Measurements from ENCODE around the gene PDSS2. TPM values are rescaled to one million over a fixed set of nuclear protein-coding genes. Genes with fewer than 3 reads are reported as not detected.
"Not testable (repeated sequence)": the region's sequence is repeated elsewhere in the genome, so short reads cannot be mapped to it uniquely, and the experiment has no call there.

The PDSS2 gene
- total RNA-seq, 2 experiments from 2014 or later = 12.6 to 14.9 TPM

DNA sequence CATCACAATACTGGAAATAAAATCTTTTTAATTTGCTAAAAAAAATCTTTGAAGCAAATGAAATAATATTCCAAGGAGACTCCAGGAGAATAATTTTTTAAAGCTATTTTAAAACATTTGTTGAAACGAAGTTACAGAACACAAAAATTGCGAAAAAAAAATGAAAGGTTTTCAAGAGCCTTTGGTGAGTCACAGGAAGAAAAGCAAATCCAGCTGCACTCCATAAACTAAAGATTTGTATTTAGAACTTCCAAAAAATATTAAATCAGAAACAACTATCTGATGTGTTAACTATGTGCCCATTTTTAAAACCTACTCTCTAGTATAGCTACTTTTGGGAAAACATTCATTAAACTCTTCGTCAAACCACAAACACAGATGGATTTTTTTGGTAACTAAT is 23.6 kb downstream of the PDSS2 start:
- POLR2A ChIA-PET = interaction anchor here (0.6 kb wide), 1 partner anchor 523 kb away, joined by 3 read pairs; no protein-coding TSS in a partner anchor
- CTCF ChIA-PET = no interaction called here

DNA sequence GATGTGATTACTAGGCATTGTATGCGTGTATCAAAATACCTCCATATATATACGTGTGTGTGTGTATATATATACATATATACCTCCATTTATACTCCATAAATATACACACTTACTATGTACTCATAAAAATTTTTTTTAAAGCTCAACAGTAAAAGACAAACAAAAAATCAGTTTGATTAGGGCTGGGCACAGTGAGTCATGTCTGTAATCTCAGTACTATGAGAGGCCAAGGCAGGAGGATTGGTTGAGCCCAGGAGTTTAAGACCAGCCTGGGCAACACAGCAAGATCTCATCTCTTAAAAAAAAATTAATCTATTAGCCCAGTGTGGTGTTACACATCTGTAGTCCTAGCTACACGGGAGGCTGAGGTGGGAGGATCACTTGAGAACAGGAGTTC is 24.6 kb downstream of the PDSS2 start:
- CTCF ChIA-PET = no interaction called here
- POLR2A ChIA-PET = no interaction called here

GRCh38 chr6:107425951-107426350 is 33.4 kb downstream of the PDSS2 start:
- CTCF ChIA-PET, POLR2A ChIA-PET: not testable (repeated sequence)

- ChIA-PET POLR2A (interaction anchor here (0.7 kb wide), 1 partner anchor 154 kb away, joined by 3 read pairs; no protein-coding TSS in a partner anchor), CTCF (interaction anchor here (0.7 kb wide), 1 partner anchor 438 kb away, joined by 3 read pairs; no protein-coding TSS in a partner anchor)
These were observed 35.8 kb downstream of the PDSS2 start for GRCh38 chr6:107423474-107423990.

DNA sequence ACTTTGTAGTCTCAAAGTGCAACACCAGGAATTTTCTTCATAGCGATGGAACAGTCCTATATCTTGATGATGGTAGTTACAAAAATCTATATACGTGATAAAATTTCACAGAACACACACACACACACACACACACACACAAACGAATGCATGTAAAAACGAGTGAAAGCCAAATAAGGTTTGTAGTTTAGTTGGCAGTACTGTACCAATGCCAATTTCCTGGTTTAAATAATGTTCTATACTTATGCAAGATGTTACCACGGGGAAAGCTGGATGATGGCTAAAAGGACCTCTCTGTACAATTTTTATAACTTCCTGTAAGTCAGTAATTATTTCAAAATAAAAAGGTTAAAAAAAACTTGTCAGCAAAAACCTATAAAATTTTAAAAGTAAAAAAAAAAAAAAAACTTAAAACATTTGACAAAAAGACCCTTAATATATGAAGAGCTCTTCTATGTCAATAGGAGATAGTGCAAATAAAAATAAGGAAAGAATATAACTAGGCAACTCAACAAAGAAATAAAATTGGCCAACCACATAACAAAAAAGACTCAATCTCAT is 37.6 kb downstream of the PDSS2 start:
- POLR2A ChIA-PET = no interaction called here
- CTCF ChIA-PET = no interaction called here

DNA sequence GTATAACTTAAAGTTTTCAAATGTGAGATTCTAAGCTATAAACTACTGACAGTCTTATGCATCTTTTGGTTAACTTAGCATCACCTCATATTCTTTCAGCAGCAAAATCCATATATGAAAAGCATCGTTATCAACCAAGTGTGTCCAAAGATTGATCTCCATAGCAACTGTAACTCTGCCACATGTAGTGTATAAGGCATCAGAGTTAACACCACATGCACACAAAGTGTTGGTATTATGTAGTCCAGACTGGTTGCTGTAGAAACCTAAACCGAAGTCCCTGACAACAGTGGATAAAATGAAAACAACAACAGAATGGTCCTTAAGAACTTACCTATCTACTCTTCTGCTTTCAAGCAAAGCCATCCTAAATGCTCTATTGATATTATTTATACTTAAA is 39.6 kb downstream of the PDSS2 start:
- CTCF ChIA-PET = no interaction called here
- POLR2A ChIA-PET = no interaction called here

- ChIA-PET CTCF (no interaction called here), POLR2A (no interaction called here)
These were observed 41.2 kb downstream of the PDSS2 start for GRCh38 chr6:107418118-107418517.

- ChIA-PET POLR2A (no interaction called here), CTCF (no interaction called here)
These were observed 43.2 kb downstream of the PDSS2 start for GRCh38 chr6:107416145-107416544.

GRCh38 chr6:107413966-107414645 is 45.3 kb downstream of the PDSS2 start:
- CTCF ChIA-PET = no interaction called here
- POLR2A ChIA-PET = no interaction called here

- ChIA-PET CTCF (no interaction called here), POLR2A (no interaction called here)
These were observed 48.2 kb downstream of the PDSS2 start for GRCh38 chr6:107411161-107411560.

DNA sequence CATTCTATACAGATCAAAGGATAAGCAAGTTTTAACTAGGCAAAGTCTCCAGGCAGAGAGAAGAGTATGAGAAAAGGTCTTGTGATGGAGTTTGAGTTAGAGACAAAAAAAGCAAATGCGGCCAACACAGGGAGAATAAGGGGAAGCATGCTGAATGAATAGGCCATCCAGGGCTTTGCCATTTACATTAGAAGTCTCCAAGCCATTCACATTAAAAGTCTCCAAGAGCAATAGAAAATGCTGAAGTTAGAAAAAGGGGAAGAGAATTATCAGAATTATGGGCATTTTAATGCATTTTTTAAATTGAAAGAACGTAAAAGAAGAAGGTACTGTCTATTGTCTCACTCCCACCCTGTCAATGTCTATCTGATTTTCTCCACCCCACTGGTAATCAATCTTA is 49.4 kb downstream of the PDSS2 start:
- CTCF ChIA-PET = no interaction called here
- POLR2A ChIA-PET = no interaction called here

- POLR2A ChIA-PET = no interaction called here
- CTCF ChIA-PET = interaction anchor here (1.5 kb wide), 1 partner anchor 248 kb away, joined by 3 read pairs; no protein-coding TSS in a partner anchor
These were observed 50.6 kb downstream of the PDSS2 start for GRCh38 chr6:107408714-107409113.

- POLR2A ChIA-PET = no interaction called here
- CTCF ChIA-PET = no interaction called here
These were observed 54.4 kb downstream of the PDSS2 start for GRCh38 chr6:107405002-107405401.

DNA sequence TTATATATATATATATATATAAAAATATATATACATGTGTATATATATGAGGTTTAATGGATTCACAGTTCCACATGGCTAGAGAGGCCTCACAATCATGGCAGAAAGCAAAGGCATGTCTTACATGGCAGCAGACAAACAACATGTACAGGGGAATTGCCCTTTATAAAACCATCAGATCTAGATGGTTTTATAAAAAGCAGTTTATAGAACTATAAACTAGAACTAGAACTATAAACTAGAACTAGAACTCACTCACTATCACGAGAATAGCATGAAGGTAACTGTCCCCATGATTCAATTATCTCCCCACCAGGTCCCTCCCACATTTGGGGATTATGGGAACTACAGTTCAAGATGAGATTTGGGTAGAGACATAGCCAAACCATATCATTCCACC is 56.8 kb downstream of the PDSS2 start:
- ChIA-PET POLR2A (no interaction called here), CTCF (no interaction called here)

DNA sequence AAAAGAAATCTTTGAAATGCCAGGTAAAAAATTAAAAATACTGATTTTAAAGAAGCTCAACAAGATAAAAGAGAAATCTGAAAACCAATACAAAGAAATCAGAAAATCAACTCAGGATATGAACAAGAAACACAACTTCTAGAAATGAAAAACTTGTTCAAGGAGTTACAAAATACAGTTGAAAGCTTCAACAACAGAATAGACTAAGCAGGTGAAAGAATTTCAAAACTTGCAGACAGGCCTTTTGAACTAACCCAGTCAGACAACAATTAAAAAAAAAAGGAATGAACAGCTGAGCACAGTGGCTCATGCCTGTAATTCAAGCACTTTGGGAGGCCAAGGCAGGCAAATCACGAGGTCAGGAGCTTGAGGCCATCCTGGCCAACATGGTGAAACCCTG is 57.8 kb downstream of the PDSS2 start:
- POLR2A ChIA-PET = no interaction called here
- CTCF ChIA-PET = no interaction called here

DNA sequence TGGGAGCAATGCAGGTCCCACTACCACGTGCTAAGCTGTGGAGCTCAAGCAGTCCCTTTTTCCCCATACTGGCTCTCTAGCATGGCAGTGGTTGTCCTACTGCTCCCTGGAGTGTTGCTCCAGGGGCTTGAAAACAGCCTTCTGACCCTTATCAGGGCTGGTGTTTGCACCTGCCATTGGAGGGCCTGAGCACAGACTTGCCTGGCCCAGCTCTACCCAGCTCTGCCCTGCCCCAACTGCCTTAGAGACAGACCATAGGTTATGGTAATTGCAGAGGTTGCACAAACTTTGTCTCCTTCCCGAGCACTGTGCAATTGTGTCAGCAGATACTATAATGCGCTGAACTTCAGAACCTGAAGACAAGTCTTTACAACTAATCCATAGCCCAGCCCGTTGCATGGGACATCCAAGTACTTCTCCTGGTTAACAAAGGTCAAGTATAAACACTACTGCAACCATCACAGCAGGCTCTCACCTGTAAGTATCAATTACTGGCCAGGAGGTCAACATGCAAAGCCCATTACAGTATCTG is 58.7 kb downstream of the PDSS2 start:
- ChIA-PET CTCF (interaction anchor here (0.6 kb wide), 1 partner anchor 10 kb away, joined by 6 read pairs; no protein-coding TSS in a partner anchor), POLR2A (no interaction called here)

DNA sequence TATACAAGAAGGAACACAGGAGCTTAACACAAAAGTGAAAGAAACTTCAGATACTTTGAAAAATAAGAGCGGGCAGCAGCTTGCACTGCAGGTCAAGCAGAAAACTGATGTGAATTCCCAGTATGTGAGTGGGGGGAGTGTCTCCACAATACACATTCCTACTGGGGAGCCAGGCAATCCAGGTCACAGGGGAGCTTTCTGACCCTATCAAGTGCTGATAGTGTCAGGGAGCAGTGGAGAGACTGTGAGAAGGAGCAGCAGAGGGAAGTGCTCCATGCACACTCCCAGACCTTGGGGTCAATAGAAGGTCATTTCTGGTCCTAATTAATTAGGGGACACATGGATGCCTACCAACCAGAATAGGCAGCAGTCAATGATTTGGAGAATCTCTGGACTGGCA is 59.4 kb downstream of the PDSS2 start:
- ChIA-PET POLR2A (no interaction called here), CTCF (no interaction called here)

GRCh38 chr6:107398001-107398400 is 61.4 kb downstream of the PDSS2 start:
- CTCF ChIA-PET = no interaction called here
- POLR2A ChIA-PET = no interaction called here

- POLR2A ChIA-PET = no interaction called here
- CTCF ChIA-PET = no interaction called here
These were observed 63.2 kb downstream of the PDSS2 start for GRCh38 chr6:107396211-107396610.

DNA sequence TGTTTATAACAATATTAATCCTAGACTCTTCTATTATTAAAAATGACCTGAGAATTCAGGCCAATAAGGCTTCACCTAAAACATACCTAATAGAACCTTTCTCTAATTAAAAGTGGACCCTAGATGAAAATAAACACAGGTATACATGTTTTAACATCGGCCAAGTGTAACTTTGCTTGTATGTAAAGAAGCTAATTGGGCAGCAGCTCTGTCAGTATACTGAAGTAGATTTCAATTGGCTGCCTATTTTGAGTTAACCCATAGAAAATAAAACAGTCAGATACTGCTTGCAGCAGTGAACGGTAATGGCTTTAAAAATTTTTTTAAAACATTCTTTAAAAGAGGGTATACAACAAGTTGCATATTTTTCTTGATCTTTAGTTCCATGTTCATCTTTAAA is 67.3 kb downstream of the PDSS2 start:
- CTCF ChIA-PET = no interaction called here
- POLR2A ChIA-PET = interaction anchor here (0.5 kb wide), 1 partner anchor 183 kb away, joined by 3 read pairs; no protein-coding TSS in a partner anchor

DNA sequence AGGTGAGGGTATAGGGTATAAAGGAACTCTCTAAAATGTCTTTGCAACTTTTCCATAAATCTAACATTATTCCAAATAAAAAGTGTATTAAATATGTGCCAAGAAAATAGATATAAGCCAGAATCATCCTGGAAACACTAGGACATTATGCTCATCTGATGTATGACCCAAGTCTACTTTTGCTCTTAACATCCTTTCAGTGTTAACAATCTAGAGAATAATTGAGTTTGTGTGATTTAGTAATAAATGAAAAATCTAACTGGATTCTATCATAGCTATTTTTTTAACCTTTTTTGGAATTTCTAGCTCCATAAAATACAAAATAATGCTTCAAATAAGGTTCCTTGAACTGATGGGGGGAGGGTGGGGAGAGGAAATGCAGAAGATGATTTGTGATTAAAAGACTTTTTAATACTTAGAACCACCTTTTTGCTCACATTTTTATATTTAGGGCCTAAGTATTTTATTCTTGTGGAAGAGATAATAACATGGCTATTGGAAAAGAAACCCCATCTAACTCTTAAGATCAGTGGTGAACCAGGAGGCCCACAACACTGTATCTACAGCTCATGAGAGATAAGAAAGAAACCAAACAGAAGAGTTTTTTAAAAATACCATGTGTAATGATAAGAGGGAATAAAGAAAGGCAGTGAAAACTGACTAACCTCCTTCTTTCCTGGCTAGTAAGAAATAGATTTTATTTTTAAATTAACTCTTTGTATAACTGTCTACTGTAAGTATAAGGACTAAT is 68.5 kb downstream of the PDSS2 start:
- ChIA-PET POLR2A (no interaction called here), CTCF (interaction anchor here (0.6 kb wide), 1 partner anchor 10 kb away, joined by 6 read pairs; no protein-coding TSS in a partner anchor)
